WTC11 (cell line): ENCODE measurements around the gene ZPBP.

Experiments
- CREB1 ChIP-seq: sonication (generic); formaldehyde crosslinking; IDR thresholded peaks from 2 replicates; pipeline ENCODE4 v1.8.0; 2023; ENCODE audit warnings: mild to moderate bottlenecking, missing genetic modification reagents
- CTCF ChIP-seq: fragments of 200-600 bp; IDR thresholded peaks from 2 replicates; pipeline ENCODE4 v1.8.0; 2022; ENCODE audit warnings: antibody characterized with exemption
- ESRRA ChIP-seq: sonication (generic); formaldehyde crosslinking; IDR thresholded peaks from 2 replicates; pipeline ENCODE4 v1.8.1; 2022; ENCODE audit warnings: mild to moderate bottlenecking, missing genetic modification reagents, borderline replicate concordance
- ETV6 ChIP-seq: sonication (generic); formaldehyde crosslinking; IDR thresholded peaks from 2 replicates; pipeline ENCODE4 v1.8.1; 2022; ENCODE audit warnings: mild to moderate bottlenecking, missing genetic modification reagents
- JUN ChIP-seq: sonication (generic); formaldehyde crosslinking; IDR thresholded peaks from 2 replicates; pipeline ENCODE4 v1.8.0; 2023; ENCODE audit warnings: mild to moderate bottlenecking, missing genetic modification reagents
- NR1H2 ChIP-seq: sonication (generic); formaldehyde crosslinking; IDR thresholded peaks from 2 replicates; pipeline ENCODE4 v1.9.0; 2021; ENCODE audit warnings: mild to moderate bottlenecking, moderate library complexity, missing genetic modification reagents
- RELA ChIP-seq: sonication (generic); formaldehyde crosslinking; IDR thresholded peaks from 2 replicates; pipeline ENCODE4 v1.8.1; 2022; ENCODE audit warnings: missing genetic modification reagents, mild to moderate bottlenecking, borderline replicate concordance
- TEAD4 ChIP-seq: sonication (generic); formaldehyde crosslinking; IDR thresholded peaks from 2 replicates; pipeline ENCODE4 v1.8.0; 2022; ENCODE audit warnings: mild to moderate bottlenecking, missing genetic modification reagents
- ZBTB43 ChIP-seq: sonication (generic); formaldehyde crosslinking; IDR thresholded peaks from 2 replicates; pipeline ENCODE4 v1.8.1; 2023; ENCODE audit warnings: mild to moderate bottlenecking, missing genetic modification reagents
- ZNF416 ChIP-seq: fragments of 250-450 bp; sonication (Bioruptor Pico); IDR thresholded peaks from 2 replicates; pipeline ENCODE4 v1.9.0; 2021; ENCODE audit warnings: mild to moderate bottlenecking, inconsistent platforms
- ZSCAN18 ChIP-seq: fragments of 250-450 bp; sonication (Bioruptor Pico); IDR thresholded peaks from 2 replicates; pipeline ENCODE4 v2.1.2; 2022; ENCODE audit warnings: mild to moderate bottlenecking, moderate library complexity
- TF ChIP-seq, protein P1 (sequence below): sonication (generic); formaldehyde crosslinking; conservative IDR thresholded peaks from 2 replicates; pipeline ENCODE4 v1.8.1; 2022; ENCODE audit warnings: mild to moderate bottlenecking, missing genetic modification reagents

- TF ChIP-seq CTCF, result no peak
- no peak for TF ChIP-seq JUN (CRISPR knock-in tag)
- no peak for TF ChIP-seq NR1H2 (CRISPR knock-in tag)
- no peak for TF ChIP-seq ETV6 (CRISPR knock-in tag)
- TF ChIP-seq TEAD4 (CRISPR knock-in tag), result no peak
- no peak for TF ChIP-seq RELA (CRISPR knock-in tag)
- TF ChIP-seq CREB1, result no peak
- TF ChIP-seq ZSCAN18 (CRISPR knock-in tag), result no peak
- no peak for TF ChIP-seq ZNF416 (CRISPR knock-in tag)
- TF ChIP-seq, protein P1, sequence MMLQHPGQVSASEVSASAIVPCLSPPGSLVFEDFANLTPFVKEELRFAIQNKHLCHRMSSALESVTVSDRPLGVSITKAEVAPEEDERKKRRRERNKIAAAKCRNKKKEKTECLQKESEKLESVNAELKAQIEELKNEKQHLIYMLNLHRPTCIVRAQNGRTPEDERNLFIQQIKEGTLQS (CRISPR knock-in tag), result no peak
- no peak for TF ChIP-seq ESRRA (CRISPR knock-in tag)
- no peak for TF ChIP-seq ZBTB43 (CRISPR knock-in tag)
Observed at GRCh38 chr7:50068850-50069551, 24.0 kb downstream of the ZPBP start.
